Astrocyte of the spinal cord (primary cell): ENCODE results near the gene MS4A10.

Experiments used
- DNase-seq: peaks from one replicate; pipeline ENCODE4 v3.0.0; 2011; ENCODE audit warnings: low read depth, low spot score
- H3K4me3 ChIP-seq: 2 replicates; pipeline ENCODE4 v1.5.1; 2011; ENCODE audit warnings: low read depth, mild to moderate bottlenecking, low read length, moderate library complexity
- in situ Hi-C: cut with HindIII; loops from 2 replicates; pipeline ENCODE4 v1.10.0; 2017; ENCODE audit warnings: low sequenced_read_pairs
- TF ChIP-seq, protein P1 (sequence below): IDR thresholded peaks from 2 replicates; pipeline ENCODE4 v1.5.1; 2012; ENCODE audit warnings: low read depth, mild to moderate bottlenecking, low read length, inconsistent platforms

MS4A10 gene

DNA sequence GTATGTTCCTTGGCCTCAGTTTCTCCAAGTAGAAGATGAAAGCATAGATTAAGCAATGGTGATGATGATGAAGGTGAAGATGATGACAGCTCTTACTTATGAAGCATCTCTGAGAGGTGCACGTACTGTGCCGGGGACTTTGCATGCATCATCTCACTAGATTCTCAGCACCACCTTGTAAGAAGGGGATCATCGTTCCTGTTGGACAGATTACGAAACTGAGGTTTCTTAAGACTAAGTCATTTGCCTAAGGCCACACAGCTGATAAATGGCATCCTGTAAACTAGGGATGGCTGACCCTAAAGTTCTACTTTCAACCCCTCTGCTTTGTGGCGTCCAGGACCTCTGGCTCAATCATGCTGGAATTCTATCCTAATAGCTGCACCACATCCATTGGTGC, 19.8 kb upstream of the MS4A10 start:
- DNase-seq: no peak
- in situ Hi-C loops: no loop called here
- TF ChIP-seq, protein P1, sequence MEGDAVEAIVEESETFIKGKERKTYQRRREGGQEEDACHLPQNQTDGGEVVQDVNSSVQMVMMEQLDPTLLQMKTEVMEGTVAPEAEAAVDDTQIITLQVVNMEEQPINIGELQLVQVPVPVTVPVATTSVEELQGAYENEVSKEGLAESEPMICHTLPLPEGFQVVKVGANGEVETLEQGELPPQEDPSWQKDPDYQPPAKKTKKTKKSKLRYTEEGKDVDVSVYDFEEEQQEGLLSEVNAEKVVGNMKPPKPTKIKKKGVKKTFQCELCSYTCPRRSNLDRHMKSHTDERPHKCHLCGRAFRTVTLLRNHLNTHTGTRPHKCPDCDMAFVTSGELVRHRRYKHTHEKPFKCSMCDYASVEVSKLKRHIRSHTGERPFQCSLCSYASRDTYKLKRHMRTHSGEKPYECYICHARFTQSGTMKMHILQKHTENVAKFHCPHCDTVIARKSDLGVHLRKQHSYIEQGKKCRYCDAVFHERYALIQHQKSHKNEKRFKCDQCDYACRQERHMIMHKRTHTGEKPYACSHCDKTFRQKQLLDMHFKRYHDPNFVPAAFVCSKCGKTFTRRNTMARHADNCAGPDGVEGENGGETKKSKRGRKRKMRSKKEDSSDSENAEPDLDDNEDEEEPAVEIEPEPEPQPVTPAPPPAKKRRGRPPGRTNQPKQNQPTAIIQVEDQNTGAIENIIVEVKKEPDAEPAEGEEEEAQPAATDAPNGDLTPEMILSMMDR: no peak
- no peak overlapping the region for H3K4me3 ChIP-seq

DNA sequence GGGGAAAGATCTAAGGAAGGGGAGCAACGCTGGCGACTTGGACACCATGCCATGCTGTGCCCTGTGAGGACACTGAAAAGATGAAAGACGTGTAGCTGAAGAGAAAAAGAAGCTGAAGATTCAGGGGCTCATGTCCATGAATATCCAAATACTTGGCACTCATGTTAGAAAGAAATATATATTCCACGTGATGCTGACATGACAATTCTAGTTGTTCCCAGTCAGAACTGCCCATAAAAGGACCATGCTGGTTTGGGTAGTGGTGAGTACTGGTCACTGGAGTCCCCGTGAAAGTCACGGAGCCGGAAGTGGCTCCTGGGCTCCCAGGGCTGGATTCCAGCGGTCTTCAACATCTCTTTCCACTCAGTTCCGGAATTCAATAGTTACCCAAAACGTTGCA, 18.6 kb upstream of the MS4A10 start:
- DNase-seq: no peak
- H3K4me3 ChIP-seq: no peak overlapping the region
- TF ChIP-seq, protein P1: no peak
- in situ Hi-C loops: no loop called here

DNA sequence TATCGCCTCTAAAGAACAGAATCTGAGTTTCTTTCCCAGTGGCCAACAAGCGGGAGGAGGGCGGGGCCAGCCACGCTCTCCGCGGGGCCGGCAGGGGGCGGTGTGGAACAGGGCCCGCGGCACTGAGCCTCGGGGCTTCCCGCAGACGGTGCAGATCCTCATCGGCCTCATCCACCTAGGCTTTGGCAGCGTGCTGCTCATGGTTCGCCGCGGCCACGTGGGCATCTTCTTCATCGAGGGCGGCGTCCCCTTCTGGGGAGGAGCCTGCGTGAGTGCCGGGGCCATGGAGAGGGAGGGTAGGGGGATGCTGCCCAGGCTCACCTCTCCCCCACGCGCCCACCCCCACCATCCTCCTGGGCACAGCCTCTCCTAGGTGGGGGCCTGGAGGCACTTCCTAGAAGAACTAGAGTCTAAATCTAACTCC, 17.7 kb upstream of the MS4A10 start:
- no peak for DNase-seq
- TF ChIP-seq, protein P1: peak; percentile 46
- in situ Hi-C loops: no loop called here
- no peak overlapping the region for H3K4me3 ChIP-seq

DNA sequence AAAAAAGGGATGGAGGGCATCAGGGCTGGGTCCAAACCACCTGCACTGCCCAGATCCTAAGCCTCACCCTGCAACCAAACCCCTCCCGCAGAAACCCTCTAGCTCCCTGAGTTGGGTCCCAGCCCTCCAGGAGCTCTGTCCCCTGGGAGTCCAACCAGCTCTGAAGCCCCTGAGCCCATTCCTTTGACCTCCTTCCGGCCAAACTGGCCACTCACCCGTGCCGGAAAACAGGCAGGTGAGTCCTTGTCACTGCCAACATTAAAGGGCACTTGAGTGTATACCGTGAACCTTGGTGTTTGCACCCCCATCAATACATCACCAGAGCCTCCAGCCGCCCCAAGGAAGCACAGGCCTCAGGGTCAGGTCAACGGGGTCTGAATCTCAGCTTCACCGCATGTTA, 16.9 kb upstream of the MS4A10 start:
- TF ChIP-seq, protein P1: no peak
- no peak overlapping the region for H3K4me3 ChIP-seq
- in situ Hi-C loops: no loop called here
- DNase-seq: no peak

DNA sequence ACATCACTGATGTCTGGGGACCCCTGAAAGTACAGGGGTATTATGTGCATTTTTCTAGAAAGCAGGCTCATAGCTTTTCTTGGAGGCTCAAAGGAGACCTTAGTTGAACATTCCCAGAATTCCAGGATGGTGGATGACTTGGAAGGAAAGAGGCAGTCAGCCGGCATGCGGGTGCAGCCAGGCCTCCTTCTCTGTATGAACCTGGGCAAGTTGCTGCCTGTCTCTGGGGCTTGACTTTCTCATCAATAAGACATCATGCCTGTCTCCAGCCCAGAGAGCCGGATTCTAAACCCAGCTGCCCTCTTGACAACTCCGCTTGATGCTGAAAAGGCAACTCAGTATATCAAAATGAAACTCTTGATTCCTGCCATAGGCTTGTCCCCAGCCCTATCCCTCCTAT, 15.9 kb upstream of the MS4A10 start:
- no peak overlapping the region for H3K4me3 ChIP-seq
- no peak for DNase-seq
- TF ChIP-seq, protein P1: no peak
- in situ Hi-C loops: no loop called here

DNA sequence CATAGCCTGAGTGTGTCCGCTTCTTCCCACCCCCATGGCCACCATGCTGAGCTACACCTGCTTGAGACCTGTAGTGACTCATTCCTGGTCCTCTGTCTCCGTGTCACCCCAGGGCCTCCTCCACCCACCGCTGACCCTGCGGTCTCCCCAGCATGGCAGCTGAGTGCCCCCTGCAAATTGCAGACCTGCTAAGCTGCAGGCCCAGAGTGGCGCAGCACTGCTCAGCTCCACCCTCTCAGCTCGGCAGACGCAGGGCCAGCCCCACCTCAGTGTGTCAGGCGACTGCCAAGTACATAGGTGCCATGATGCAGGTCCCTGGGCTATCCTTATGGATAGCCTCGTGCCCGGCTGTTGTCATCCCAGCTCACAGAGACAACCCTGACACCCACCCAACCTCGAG, 15.3 kb upstream of the MS4A10 start:
- in situ Hi-C loops: no loop called here
- DNase-seq: no peak
- TF ChIP-seq, protein P1: no peak
- H3K4me3 ChIP-seq: no peak overlapping the region

DNA sequence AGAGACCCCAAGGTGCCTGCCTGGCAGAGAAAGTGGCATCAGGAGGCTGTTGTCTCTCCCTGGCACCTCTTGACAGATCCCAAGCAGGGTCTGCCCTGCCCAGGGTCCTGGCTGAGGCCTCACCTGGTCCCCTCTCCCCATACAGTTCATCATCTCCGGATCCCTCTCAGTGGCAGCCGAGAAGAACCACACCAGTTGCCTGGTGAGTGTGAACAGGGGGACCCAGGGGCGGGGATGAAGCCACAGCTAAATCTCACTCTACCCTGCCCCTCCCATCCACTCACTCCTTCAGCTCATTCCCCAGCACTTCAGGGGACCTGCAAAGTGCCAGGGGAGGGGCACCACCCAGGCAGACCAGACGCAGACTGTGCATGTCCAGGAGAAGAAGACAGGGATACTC, 14.0 kb upstream of the MS4A10 start:
- no peak overlapping the region for H3K4me3 ChIP-seq
- in situ Hi-C loops: no loop called here
- TF ChIP-seq, protein P1: no peak
- no peak for DNase-seq
